GM12892 (cell line): ENCODE data around the gene DGKQ.

Experiments used
- POLR2A ChIP-seq: IDR thresholded peaks from 2 replicates; pipeline ENCODE4 v1.6.1; 2011; ENCODE audit warnings: low read depth, low read length, control low read depth
- POLR2AphosphoS5 ChIP-seq: IDR thresholded peaks from 2 replicates; pipeline ENCODE4 v1.6.1; 2011; ENCODE audit warnings: low read depth, low read length, control low read depth
- TAF1 ChIP-seq: IDR thresholded peaks from 2 replicates; pipeline ENCODE4 v1.6.1; 2011; ENCODE audit warnings: low read depth, mild to moderate bottlenecking, control low read depth, low read length, borderline replicate concordance

GRCh38 chr4:909131-909571, 64.2 kb downstream of the DGKQ start:
- TF ChIP-seq POLR2A (no peak), POLR2AphosphoS5 (no peak), TAF1 (no peak)
